Measurements from ENCODE around the gene CAPG. TPM values are rescaled to one million over a fixed set of nuclear protein-coding genes. Genes with fewer than 3 reads are reported as not detected.

CAPG gene
- total and polyA plus RNA-seq, 9 of the 15 experiments (the other 6 are each of a cell fraction or from before 2014, with no cell fraction given): 10.6 to 90.4 (median 56.0) TPM

- TF ChIP-seq POLR3A (IDR thresholded peaks at IDR 0.05; ENCODE audit: borderline replicate concordance, extremely low read depth, insufficient read depth, insufficient read length) (no peak), ZNF232 (CRISPR knock-in tag; IDR thresholded peaks at IDR 0.05) (no peak), PCBP2 (IDR thresholded peaks at IDR 0.05; ENCODE audit: low read depth, low read length, poor library complexity, severe bottlenecking) (no peak), ZNF124 (CRISPR knock-in tag; IDR thresholded peaks at IDR 0.05) (no peak), ZNF197 (CRISPR knock-in tag; IDR thresholded peaks at IDR 0.05; ENCODE audit: low read depth) (0 out of 2 replicates have a peak, but pooled peaks have one; percentile 12), MAFG (tag; conservative IDR thresholded peaks at IDR 0.05) (no peak), NR2C2 (CRISPR knock-in tag; IDR thresholded peaks at IDR 0.05) (0 out of 2 replicates have a peak, but pooled peaks have one; percentile 42), NR2C2 (tag; IDR thresholded peaks at IDR 0.05) (no peak), HOXB6 (CRISPR knock-in tag; IDR thresholded peaks at IDR 0.05; ENCODE audit: borderline replicate concordance) (no peak), RBBP5 (IDR thresholded peaks at IDR 0.05; ENCODE audit: borderline replicate concordance, insufficient read depth, low read length, poor library complexity, severe bottlenecking) (no peak), PRMT5 (CRISPR knock-in tag; IDR thresholded peaks at IDR 0.05) (no peak), ZBTB34 (CRISPR knock-in tag; IDR thresholded peaks at IDR 0.05) (no peak), SPI1 (IDR thresholded peaks at IDR 0.05; ENCODE audit: borderline replicate concordance, low read depth, low read length) (no peak), KLF1 (tag; IDR thresholded peaks at IDR 0.05) (no peak), ZNF584 (CRISPR knock-in tag; IDR thresholded peaks at IDR 0.05; ENCODE audit: low read depth) (no peak), EHMT2 (IDR thresholded peaks at IDR 0.05) (no peak), PKNOX1 (IDR thresholded peaks at IDR 0.05) (peak; percentile 90), HEY1 (CRISPR knock-in tag; IDR thresholded peaks at IDR 0.05; ENCODE audit: borderline replicate concordance) (no peak), RFX7 (CRISPR knock-in tag; IDR thresholded peaks at IDR 0.05) (no peak), PHF8 (IDR thresholded peaks at IDR 0.05; ENCODE audit: borderline replicate concordance, low read length) (peak; percentile 8; the same call in 1 of the 2 replicates)
- TF ChIP-seq, protein P1, sequence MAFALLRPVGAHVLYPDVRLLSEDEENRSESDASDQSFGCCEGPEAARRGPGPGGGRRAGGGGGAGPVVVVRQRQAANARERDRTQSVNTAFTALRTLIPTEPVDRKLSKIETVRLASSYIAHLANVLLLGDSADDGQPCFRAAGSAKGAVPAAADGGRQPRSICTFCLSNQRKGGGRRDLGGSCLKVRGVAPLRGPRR (CRISPR knock-in tag; IDR thresholded peaks at IDR 0.05): peak; percentile 82; the same call in 1 of the 2 replicates
- TF ChIP-seq, protein P2, sequence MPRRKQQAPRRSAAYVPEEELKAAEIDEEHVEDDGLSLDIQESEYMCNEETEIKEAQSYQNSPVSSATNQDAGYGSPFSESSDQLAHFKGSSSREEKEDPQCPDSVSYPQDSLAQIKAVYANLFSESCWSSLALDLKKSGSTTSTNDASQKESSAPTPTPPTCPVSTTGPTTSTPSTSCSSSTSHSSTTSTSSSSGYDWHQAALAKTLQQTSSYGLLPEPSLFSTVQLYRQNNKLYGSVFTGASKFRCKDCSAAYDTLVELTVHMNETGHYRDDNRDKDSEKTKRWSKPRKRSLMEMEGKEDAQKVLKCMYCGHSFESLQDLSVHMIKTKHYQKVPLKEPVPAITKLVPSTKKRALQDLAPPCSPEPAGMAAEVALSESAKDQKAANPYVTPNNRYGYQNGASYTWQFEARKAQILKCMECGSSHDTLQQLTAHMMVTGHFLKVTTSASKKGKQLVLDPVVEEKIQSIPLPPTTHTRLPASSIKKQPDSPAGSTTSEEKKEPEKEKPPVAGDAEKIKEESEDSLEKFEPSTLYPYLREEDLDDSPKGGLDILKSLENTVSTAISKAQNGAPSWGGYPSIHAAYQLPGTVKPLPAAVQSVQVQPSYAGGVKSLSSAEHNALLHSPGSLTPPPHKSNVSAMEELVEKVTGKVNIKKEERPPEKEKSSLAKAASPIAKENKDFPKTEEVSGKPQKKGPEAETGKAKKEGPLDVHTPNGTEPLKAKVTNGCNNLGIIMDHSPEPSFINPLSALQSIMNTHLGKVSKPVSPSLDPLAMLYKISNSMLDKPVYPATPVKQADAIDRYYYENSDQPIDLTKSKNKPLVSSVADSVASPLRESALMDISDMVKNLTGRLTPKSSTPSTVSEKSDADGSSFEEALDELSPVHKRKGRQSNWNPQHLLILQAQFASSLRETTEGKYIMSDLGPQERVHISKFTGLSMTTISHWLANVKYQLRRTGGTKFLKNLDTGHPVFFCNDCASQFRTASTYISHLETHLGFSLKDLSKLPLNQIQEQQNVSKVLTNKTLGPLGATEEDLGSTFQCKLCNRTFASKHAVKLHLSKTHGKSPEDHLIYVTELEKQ (CRISPR knock-in tag; IDR thresholded peaks at IDR 0.05): peak; percentile 57; the same call in 1 of the 2 replicates
Measured at GRCh38 chr2:85420536-85421259, 10.5 kb upstream of the CAPG start (continued).
